Hematopoietic multipotent progenitor cell (in vitro differentiated cells): ENCODE data around the gene C1orf21. TPM values are rescaled to one million over a fixed set of nuclear protein-coding genes. Genes with fewer than 3 reads are reported as not detected.

ENCODE experiments used
- DNase-seq, 3 donors: peaks; one replicate each; pipeline ENCODE4 v3.0.0-alpha.2; 2011 to 2015; ENCODE audit warnings: low read depth in 2 of 3, low spot score in 2 of 3
- total RNA-seq: library from RNA; depleted of rRNA; stranded (reverse); fragments of >200 nt; gene quantifications from one replicate; pipeline ENCODE4 v1.2.3, GENCODE V29; 2012

Gene C1orf21
- total RNA-seq, 1 donor: 7.0 TPM

GRCh38 chr1:184442260-184442659 is 55.4 kb downstream of the C1orf21 start:
- no peak for DNase-seq

- DNase-seq: no peak
These were observed 56.4 kb downstream of the C1orf21 start for GRCh38 chr1:184443201-184443600.

GRCh38 chr1:184443624-184444023 is 56.8 kb downstream of the C1orf21 start:
- DNase-seq: no peak

- no peak for DNase-seq
These were observed 59.2 kb downstream of the C1orf21 start for GRCh38 chr1:184445997-184446396.

GRCh38 chr1:184447651-184448185 is 60.9 kb downstream of the C1orf21 start:
- no peak for DNase-seq

- DNase-seq: no peak
These were observed 63.1 kb downstream of the C1orf21 start for GRCh38 chr1:184449916-184450315.

- no peak for DNase-seq
These were observed 69.0 kb downstream of the C1orf21 start for GRCh38 chr1:184455786-184456185.

- peak in 1 of 3 donors; percentile 45 for DNase-seq
These were observed 69.4 kb downstream of the C1orf21 start for GRCh38 chr1:184456189-184456588.

GRCh38 chr1:184457500-184457899 is 70.7 kb downstream of the C1orf21 start:
- no peak for DNase-seq

GRCh38 chr1:184461321-184461720 is 74.5 kb downstream of the C1orf21 start:
- no peak for DNase-seq

GRCh38 chr1:184462155-184462554 is 75.3 kb downstream of the C1orf21 start:
- DNase-seq: peak in 1 of 3 donors; percentile 35

- DNase-seq: no peak
These were observed 76.2 kb downstream of the C1orf21 start for GRCh38 chr1:184462990-184463389.

- DNase-seq: no peak
These were observed 76.9 kb downstream of the C1orf21 start for GRCh38 chr1:184463680-184464079.

GRCh38 chr1:184464757-184465156 is 77.9 kb downstream of the C1orf21 start:
- no peak for DNase-seq

GRCh38 chr1:184465489-184466146 is 78.8 kb downstream of the C1orf21 start:
- no peak for DNase-seq

- no peak for DNase-seq
These were observed 80.5 kb downstream of the C1orf21 start for GRCh38 chr1:184467295-184467694.

GRCh38 chr1:184469396-184469795 is 82.6 kb downstream of the C1orf21 start:
- no peak for DNase-seq

- no peak for DNase-seq
These were observed 84.9 kb downstream of the C1orf21 start for GRCh38 chr1:184471686-184472085.

GRCh38 chr1:184472136-184472535 is 85.3 kb downstream of the C1orf21 start:
- DNase-seq: no peak

GRCh38 chr1:184473176-184473966 is 86.5 kb downstream of the C1orf21 start:
- no peak for DNase-seq

GRCh38 chr1:184476187-184476586 is 89.4 kb downstream of the C1orf21 start:
- no peak for DNase-seq
